ENCODE results near the gene SPRN. TPM values are rescaled to one million over a fixed set of nuclear protein-coding genes. Genes with fewer than 3 reads are reported as not detected.

SPRN gene
- total RNA-seq, 1 donor, result 0.18 TPM

- peak within 1 kb of the TSS; percentile 90 for H3K4me3 ChIP-seq (ENCODE audit: low read depth, low read length)
- TF ChIP-seq CTCF (IDR thresholded peaks at IDR 0.05; ENCODE audit: insufficient read depth, low read length), result peak; percentile 6
Measured at GRCh38 chr10:133394064-133394663, 30.3 kb downstream of the SPRN start, which contains the start of gene MTG1. MTG1 (plus strand) TSS chr10:133394157; CDS start chr10:133394221, 64 bp downstream.

GRCh38 chr10:133393401-133394063, 30.9 kb downstream of the SPRN start:
- H3K4me3 ChIP-seq (ENCODE audit: low read depth, low read length), result peak overlapping the region; percentile 22
- TF ChIP-seq CTCF (IDR thresholded peaks at IDR 0.05; ENCODE audit: insufficient read depth, low read length), result no peak
- DNase-seq (ENCODE audit: low read depth), result no peak

More at GRCh38 chr10:133394064-133394663, 30.3 kb downstream of the SPRN start, which contains the start of gene MTG1:
- peak; percentile 89 for DNase-seq (ENCODE audit: low read depth)

- no peak for DNase-seq (ENCODE audit: low read depth)
- TF ChIP-seq CTCF (IDR thresholded peaks at IDR 0.05; ENCODE audit: insufficient read depth, low read length), result no peak
- H3K4me3 ChIP-seq (ENCODE audit: low read depth, low read length), result no peak overlapping the region
Measured at GRCh38 chr10:133391761-133392518, 32.5 kb downstream of the SPRN start.

- no peak overlapping the region for H3K4me3 ChIP-seq (ENCODE audit: low read depth, low read length)
Measured at GRCh38 chr10:133391249-133391635, 33.2 kb downstream of the SPRN start.

GRCh38 chr10:133390597-133391248, 33.7 kb downstream of the SPRN start:
- DNase-seq (ENCODE audit: low read depth), result no peak
- TF ChIP-seq CTCF (IDR thresholded peaks at IDR 0.05; ENCODE audit: insufficient read depth, low read length), result no peak
- no peak overlapping the region for H3K4me3 ChIP-seq (ENCODE audit: low read depth, low read length)

More at GRCh38 chr10:133391249-133391635, 33.2 kb downstream of the SPRN start:
- no peak for DNase-seq (ENCODE audit: low read depth)
- TF ChIP-seq CTCF (IDR thresholded peaks at IDR 0.05; ENCODE audit: insufficient read depth, low read length), result no peak

GRCh38 chr10:133388973-133389818, 35.2 kb downstream of the SPRN start:
- no peak for DNase-seq (ENCODE audit: low read depth)
- H3K4me3 ChIP-seq (ENCODE audit: low read depth, low read length), result no peak overlapping the region
- no peak for TF ChIP-seq CTCF (IDR thresholded peaks at IDR 0.05; ENCODE audit: insufficient read depth, low read length)

Data from fibroblast of the aortic adventitia (primary cell).